Activated CD4-positive, alpha-beta T cell treated with anti-CD3 and anti-CD28 coated beads, Interleukin-2, amount 10 ng/mL, durations not matched to agents 7 days and 5 days (primary cell): ENCODE data around the gene BCL2L2. TPM values are rescaled to one million over a fixed set of nuclear protein-coding genes. Genes with fewer than 3 reads are reported as not detected.
"Not testable (repeated sequence)": the region's sequence is repeated elsewhere in the genome, so short reads cannot be mapped to it uniquely, and the experiment has no call there.

Experiments used
- CTCF ChIA-PET: fragments of 350-600 bp; sonication (Branson Sonifier 250); formaldehyde crosslinking; loops from one replicate; lab custom pipeline; 2021; ENCODE audit warnings: antibody characterized with exemption; lab: Charles Lee
- POLR2A ChIA-PET: fragments of 350-600 bp; sonication (Branson Sonifier 250); formaldehyde crosslinking; loops from one replicate; lab custom pipeline; 2021; ENCODE audit warnings: antibody characterized with exemption; lab: Charles Lee
- DNase-seq: peaks from one replicate; pipeline ENCODE4 v3.0.0-alpha.2; 2020
- H3K27ac Mint-ChIP-seq: one replicate; pipeline ENCODE4 v1.8.0; 2021; ENCODE audit warnings: mild to moderate bottlenecking, moderate library complexity, mixed read lengths
- H3K27me3 Mint-ChIP-seq: one replicate; pipeline ENCODE4 v1.8.0; 2021; ENCODE audit warnings: mixed read lengths
- H3K36me3 Mint-ChIP-seq: one replicate; pipeline ENCODE4 v1.8.0; 2021; ENCODE audit warnings: low read depth, mixed read lengths
- H3K4me1 Mint-ChIP-seq: one replicate; pipeline ENCODE4 v1.8.0; 2021; ENCODE audit warnings: mixed read lengths
- H3K4me3 Mint-ChIP-seq: one replicate; pipeline ENCODE4 v1.8.0; 2021; ENCODE audit warnings: mild to moderate bottlenecking, moderate library complexity, mixed read lengths
- H3K9me3 Mint-ChIP-seq: one replicate; pipeline ENCODE4 v1.8.0; 2021; ENCODE audit warnings: mixed read lengths
- total RNA-seq, 2 experiments: library from RNA; stranded (reverse); gene quantifications; one replicate each; pipeline ENCODE4 v1.2.3, GENCODE V29; 2021

BCL2L2 gene
- total RNA-seq = 1 to 10 TPM; 1.7 to 3.2 TPM

GRCh38 chr14:23306412-23307145, at the start of gene BCL2L2:
TSS of gene BCL2L2 (plus strand) at chr14:23306833. CDS start at chr14:23307768, 935 bp downstream.
- Mint-ChIP-seq H3K27me3 (peaks cover 18% of the 10 kb centered on the region), H3K36me3 (no peaks in the 10 kb centered on the region), H3K27ac (peak within 1 kb of the TSS; percentile 60), H3K4me3 (peak within 1 kb of the TSS; percentile 40), H3K4me1 (peaks cover 24% of the 10 kb centered on the region), H3K9me3 (no peaks in the 10 kb centered on the region)
- ChIA-PET CTCF (interaction anchor here (1.0 to 6.6 kb wide), 4 partner anchors 12 to 26 kb away, joined by 3 to 59 read pairs (median 4); partner anchors contain the start of genes HOMEZ and PABPN1), POLR2A (interaction anchor here (0.7 to 1.4 kb wide), 2 partner anchors 14 to 15 kb away, joined by 3 to 5 read pairs; partner anchors contain the start of gene PABPN1)
- DNase-seq = peak; percentile 16

GRCh38 chr14:23258256-23258655, 48.4 kb upstream of the BCL2L2 start:
- peaks cover 48% of the 10 kb centered on the region for H3K27me3 Mint-ChIP-seq
- H3K4me3 Mint-ChIP-seq = no peak overlapping the region
- DNase-seq = no peak
- H3K9me3 Mint-ChIP-seq = no peaks in the 10 kb centered on the region
- H3K27ac Mint-ChIP-seq = no peak overlapping the region
- no peaks in the 10 kb centered on the region for H3K36me3 Mint-ChIP-seq
- no peaks in the 10 kb centered on the region for H3K4me1 Mint-ChIP-seq
- ChIA-PET CTCF (interaction anchor here (0.6 to 1.5 kb wide), 2 partner anchors 10 to 28 kb away, joined by 3 to 6 read pairs; partner anchors contain the start of gene HOMEZ), POLR2A (no interaction called here)

- Mint-ChIP-seq H3K9me3 (no peaks in the 10 kb centered on the region), H3K36me3 (no peaks in the 10 kb centered on the region), H3K27me3 (peaks cover 52% of the 10 kb centered on the region), H3K4me1 (no peaks in the 10 kb centered on the region), H3K27ac (no peak overlapping the region), H3K4me3 (no peak overlapping the region)
- no peak for DNase-seq
- CTCF ChIA-PET = interaction anchor here (0.7 to 2.1 kb wide), 4 partner anchors 8 to 139 kb away, joined by 3 to 6 read pairs (median 4); no protein-coding TSS in a partner anchor
- POLR2A ChIA-PET = no interaction called here
Measured at GRCh38 chr14:23259426-23259825, 47.2 kb upstream of the BCL2L2 start.

- H3K4me1 Mint-ChIP-seq, H3K4me3 Mint-ChIP-seq, POLR2A ChIA-PET, DNase-seq, H3K9me3 Mint-ChIP-seq, H3K27ac Mint-ChIP-seq, H3K36me3 Mint-ChIP-seq: not testable (repeated sequence)
- CTCF ChIA-PET = interaction anchor here (1.6 kb wide), 1 partner anchor 10 kb away, joined by 5 read pairs; no protein-coding TSS in a partner anchor
- peaks cover 52% of the 10 kb centered on the region for H3K27me3 Mint-ChIP-seq
Measured at GRCh38 chr14:23260849-23261248, 45.8 kb upstream of the BCL2L2 start.

- Mint-ChIP-seq H3K4me1 (no peaks in the 10 kb centered on the region), H3K4me3 (no peak overlapping the region), H3K27me3 (peaks cover 9% of the 10 kb centered on the region), H3K9me3 (no peaks in the 10 kb centered on the region), H3K27ac (no peak overlapping the region), H3K36me3 (no peaks in the 10 kb centered on the region)
- POLR2A ChIA-PET = interaction anchor here (0.6 kb wide), 1 partner anchor 10 kb away, joined by 4 read pairs; no protein-coding TSS in a partner anchor
- CTCF ChIA-PET = no interaction called here
- DNase-seq = no peak
Measured at GRCh38 chr14:23269193-23269592, 37.4 kb upstream of the BCL2L2 start.

- Mint-ChIP-seq H3K9me3 (no peaks in the 10 kb centered on the region), H3K27ac (no peak overlapping the region), H3K4me1 (no peaks in the 10 kb centered on the region), H3K27me3 (no peaks in the 10 kb centered on the region), H3K36me3 (peaks cover 6% of the 10 kb centered on the region), H3K4me3 (no peak overlapping the region)
- DNase-seq = no peak
- CTCF ChIA-PET = interaction anchor here (1.3 kb wide), 1 partner anchor 8 kb away, joined by 3 read pairs; no protein-coding TSS in a partner anchor
- POLR2A ChIA-PET = no interaction called here
Measured at GRCh38 chr14:23275412-23275811, 31.2 kb upstream of the BCL2L2 start.

- POLR2A ChIA-PET = no interaction called here
Measured at GRCh38 chr14:23277189-23277588, 29.4 kb upstream of the BCL2L2 start.

GRCh38 chr14:23277928-23278327, 28.7 kb upstream of the BCL2L2 start:
- H3K9me3 Mint-ChIP-seq, H3K27ac Mint-ChIP-seq, H3K4me3 Mint-ChIP-seq, H3K4me1 Mint-ChIP-seq, H3K27me3 Mint-ChIP-seq, POLR2A ChIA-PET, DNase-seq, H3K36me3 Mint-ChIP-seq: not testable (repeated sequence)
- CTCF ChIA-PET = interaction anchor here (0.6 to 2.4 kb wide), 4 partner anchors 9 to 209 kb away, joined by 3 to 6 read pairs (median 4); partner anchors contain the start of gene HOMEZ

More at GRCh38 chr14:23277189-23277588, 29.4 kb upstream of the BCL2L2 start:
- CTCF ChIA-PET = interaction anchor here (1.0 to 2.4 kb wide), 2 partner anchors 10 to 12 kb away, joined by 3 to 6 read pairs; partner anchors contain the start of gene HOMEZ
- no peak for DNase-seq
- Mint-ChIP-seq H3K4me3 (no peak overlapping the region), H3K27ac (no peak overlapping the region), H3K36me3 (peaks cover 6% of the 10 kb centered on the region), H3K9me3 (no peaks in the 10 kb centered on the region), H3K27me3 (no peaks in the 10 kb centered on the region), H3K4me1 (peaks cover 2% of the 10 kb centered on the region)

- H3K4me3 Mint-ChIP-seq = no peak overlapping the region
- H3K27ac Mint-ChIP-seq = no peak overlapping the region
- H3K27me3 Mint-ChIP-seq = no peaks in the 10 kb centered on the region
- peaks cover 7% of the 10 kb centered on the region for H3K36me3 Mint-ChIP-seq
- ChIA-PET POLR2A (no interaction called here), CTCF (interaction anchor here (1.2 kb wide), 1 partner anchor 9 kb away, joined by 3 read pairs; no protein-coding TSS in a partner anchor)
- no peaks in the 10 kb centered on the region for H3K9me3 Mint-ChIP-seq
- DNase-seq = no peak
- peaks cover 23% of the 10 kb centered on the region for H3K4me1 Mint-ChIP-seq
Measured at GRCh38 chr14:23281247-23281646, 25.4 kb upstream of the BCL2L2 start.

- Mint-ChIP-seq H3K27ac (peak overlapping the region; percentile 87), H3K4me1 (peaks cover 32% of the 10 kb centered on the region), H3K36me3 (peaks cover 4% of the 10 kb centered on the region), H3K9me3 (no peaks in the 10 kb centered on the region), H3K4me3 (peak overlapping the region; percentile 89), H3K27me3 (no peaks in the 10 kb centered on the region)
- ChIA-PET POLR2A (no interaction called here), CTCF (no interaction called here)
- no peak for DNase-seq
Measured at GRCh38 chr14:23284654-23285529, 21.7 kb upstream of the BCL2L2 start.

- no peaks in the 10 kb centered on the region for H3K27me3 Mint-ChIP-seq
- peaks cover 32% of the 10 kb centered on the region for H3K4me1 Mint-ChIP-seq
- peak overlapping the region; percentile 89 for H3K4me3 Mint-ChIP-seq
- ChIA-PET CTCF (interaction anchor here (1.2 to 4.8 kb wide), 4 partner anchors 8 to 28 kb away, joined by 3 to 24 read pairs (median 6); partner anchors contain the start of gene BCL2L2), POLR2A (no interaction called here)
- peak overlapping the region; percentile 87 for H3K27ac Mint-ChIP-seq
- no peaks in the 10 kb centered on the region for H3K9me3 Mint-ChIP-seq
- peaks cover 4% of the 10 kb centered on the region for H3K36me3 Mint-ChIP-seq
- no peak for DNase-seq
Measured at GRCh38 chr14:23285530-23286019, 21.1 kb upstream of the BCL2L2 start.
